Heart right ventricle (tissue), 16 donors: ENCODE data around the gene THSD4. TPM values are rescaled to one million over a fixed set of nuclear protein-coding genes. Genes with fewer than 3 reads are reported as not detected.

Source experiments
- ATAC-seq, 8 donors: fragments of 200-7000 bp; cut with Tn5 transposase; one replicate each; pipeline ENCODE4 v1.9.1; 2020; ENCODE audit warnings: mild to moderate bottlenecking in 8 of 8, moderate library complexity in 8 of 8, moderate number of reproducible peaks in 1 of 8
- DNase-seq, 2 donors: peaks; one replicate each; pipeline ENCODE4 v3.0.0-alpha.2; 2020
- H3K27ac ChIP-seq, 10 donors: fragments of 200-600 bp; sonication (generic) in 2 of 10; one replicate each; pipeline versions ENCODE4 v1.5.0 to v1.8.0; 2020 to 2022; ENCODE audit warnings: mild to moderate bottlenecking in 3 of 10
- H3K27me3 ChIP-seq, 7 donors: fragments of 200-600 bp; one replicate each; pipeline ENCODE4 v1.8.0; 2021 to 2022; ENCODE audit warnings: mild to moderate bottlenecking in 2 of 7
- H3K36me3 ChIP-seq, 9 donors: fragments of 200-600 bp; sonication (generic) in 1 of 9; one replicate each; pipeline versions ENCODE4 v1.5.0 to v1.8.0; 2020 to 2022; ENCODE audit warnings: mild to moderate bottlenecking in 2 of 9
- H3K4me1 ChIP-seq, 9 donors: fragments of 200-600 bp; sonication (generic) in 1 of 9; one replicate each; pipeline versions ENCODE4 v1.5.0 to v1.8.0; 2020 to 2022; ENCODE audit warnings: mild to moderate bottlenecking in 4 of 9
- H3K4me3 ChIP-seq, 10 donors: fragments of 200-600 bp; sonication (generic) in 2 of 10; one replicate each; pipeline versions ENCODE4 v1.5.0 to v1.8.0; 2020 to 2022; ENCODE audit warnings: mild to moderate bottlenecking in 7 of 10, moderate library complexity in 2 of 10
- H3K9me3 ChIP-seq, 11 donors: fragments of 200-600 bp in 10 of 11; sonication (generic) in 2 of 11; one replicate each; pipeline versions ENCODE4 v1.5.0 to v1.8.0; 2013 to 2022; ENCODE audit warnings: mild to moderate bottlenecking in 2 of 11, control low read depth in 1 of 11, moderate library complexity in 1 of 11
- CTCF ChIP-seq, 9 donors: fragments of 200-600 bp; sonication (generic) in 2 of 9; IDR thresholded peaks; one replicate each; pipeline versions ENCODE4 v1.5.0 to v1.8.0; 2021 to 2022; ENCODE audit warnings: antibody characterized with exemption in 9 of 9, mild to moderate bottlenecking in 5 of 9, moderate library complexity in 1 of 9
- WGBS, 2 donors: extraction: QIAGEN DNeasy Blood & Tissue Kit; methylation state at CpG; one replicate each; pipeline ENCODE4 v1.1.7; 2013; ENCODE audit warnings: inconsistent platforms in 1 of 2; 5-methylcytosine and 5-hydroxymethylcytosine counted together
- intact Hi-C, 10 donors: fragments of 100-400 bp; cut with DNase I; formaldehyde crosslinking; loops; one replicate each; pipeline versions ENCODE4 v1.11.1 to v1.14.2; 2022
- polyA plus RNA-seq, 2 donors: library from polyadenylated mRNA; stranded (reverse); fragments of 200-250 nt; gene quantifications; one replicate each; pipeline ENCODE4 v1.2.3, GENCODE V29; 2013
- total RNA-seq, 10 donors: library from RNA; stranded (reverse); fragmentation: NEBNext Ultra II Directional in 3 of 10; extraction: Animal tissue kit (Norgen Biotek cat#: 25700) in 3 of 10; gene quantifications; one replicate each; pipeline versions ENCODE4 v1.2.1 to v1.2.4, GENCODE V29; 2021 to 2023
- donor health status: Arrhythmogenic right ventricular cardiomyopathy.
- donor health status: ischemic (EF 13 %, LVEDD 7.1; RV severe dilation, severe dysfunction).
- donor health status: healthy with polysubstance abuse.
- donor health status: DM: no; HTN: yes; CAD: no.
- donor health status: DM: no; HTN: no; CAD: no.
- donor health status: ischemic (EF 25% LVEDD 6.9; RV normal size, moderate dysfunction).
- donor health status: ischemic (EF 25% LVEDD 5.7; RV mildly dilated, moderate dysfunction).
- donor health status: healthy.
- donor health status: DM: yes; HTN: yes; CAD: no.
- donor health status: Ischemic cardiomyopathy.
- donor health status: ischemic (EF 35%, LVEDD 5.7; RV mildly dilated, moderate dysfunction).
- donor health status: nonischemic (EF 11% LVEDD 7.7; RV severe dilation, severe dysfunction).
- donor health status: DM: yes; HTN: yes; CAD: no.
- donor health status: PGD.
- donor health status: ischemic (EF 29% LVEDD 5.4; RV normal size, mild dysfunction).
- donor health status: nonischemic (EF 23%, LVEDD 6.1; RV moderate dilation, normal function).

The THSD4 gene
- total and polyA plus RNA-seq, 12 donors: 20.8 to 212 (median 139) TPM

- intact Hi-C loops: no loop called here
- DNase-seq: no peak
Observed at GRCh38 chr15:71271327-71271726, 156.1 kb downstream of the THSD4 start.

GRCh38 chr15:71272932-71273331, 157.7 kb downstream of the THSD4 start:
- Histone ChIP-seq H3K9me3 (peaks cover 0 to 6% (median 0%) of the 10 kb centered on the region in 11 donors), H3K4me3 (no peak overlapping the region), H3K27me3 (no peaks in the 10 kb centered on the region), H3K27ac (peak overlapping the region in 2 of 10 donors; percentile 35 to 53), H3K36me3 (no peaks in the 10 kb centered on the region), H3K4me1 (peaks cover 0 to 31% (median 1%) of the 10 kb centered on the region in 9 donors)
- no peak for DNase-seq
- no peak for TF ChIP-seq CTCF (IDR thresholded peaks at IDR 0.05)
- no peak for ATAC-seq
- intact Hi-C loops: loop anchor here in 1 of 10 donors (1.0 kb wide), 1 partner anchor 22 kb away; no protein-coding TSS in a partner anchor
- 54 to 69% methylated on average over 6 of the region's 6 CpGs for WGBS, 2 donors

More at GRCh38 chr15:71271327-71271726, 156.1 kb downstream of the THSD4 start:
- Histone ChIP-seq H3K9me3 (peaks cover 0 to 6% (median 0%) of the 10 kb centered on the region in 11 donors), H3K27ac (no peak overlapping the region), H3K4me3 (no peak overlapping the region), H3K36me3 (peaks cover 0 to under 1% (median 0%) of the 10 kb centered on the region in 9 donors), H3K27me3 (no peaks in the 10 kb centered on the region), H3K4me1 (peaks cover 0 to 26% (median 0%) of the 10 kb centered on the region in 9 donors)
- no peak for ATAC-seq
- no peak for TF ChIP-seq CTCF (IDR thresholded peaks at IDR 0.05)

- Histone ChIP-seq H3K36me3 (no peaks in the 10 kb centered on the region), H3K4me3 (no peak overlapping the region), H3K4me1 (peaks cover 0 to 40% (median 11%) of the 10 kb centered on the region in 9 donors), H3K27me3 (no peaks in the 10 kb centered on the region), H3K27ac (peak overlapping the region in 4 of 10 donors; percentile 14 to 46 (median 28)), H3K9me3 (peaks cover 0 to 6% (median 0%) of the 10 kb centered on the region in 11 donors)
- WGBS, 2 donors: 85 to 92% methylated on average over 3 of the region's 3 CpGs
- intact Hi-C loops: no loop called here
- DNase-seq: no peak
- no peak for TF ChIP-seq CTCF (IDR thresholded peaks at IDR 0.05)
- ATAC-seq: peak in 6 of 8 donors; percentile 13 to 54 (median 39)
Observed at GRCh38 chr15:71273731-71274447, 158.6 kb downstream of the THSD4 start.

- ATAC-seq: no peak
- TF ChIP-seq CTCF (IDR thresholded peaks at IDR 0.05): no peak
- Histone ChIP-seq H3K36me3 (no peaks in the 10 kb centered on the region), H3K4me3 (no peak overlapping the region), H3K4me1 (peaks cover 0 to 45% (median 16%) of the 10 kb centered on the region in 9 donors), H3K9me3 (peaks cover 0 to 6% (median 0%) of the 10 kb centered on the region in 11 donors), H3K27me3 (no peaks in the 10 kb centered on the region), H3K27ac (peak overlapping the region in 2 of 10 donors; percentile 2 to 21)
- 93 to 100% methylated on average over 1 of the region's 1 CpG for WGBS, 2 donors
- no peak for DNase-seq
- intact Hi-C loops: no loop called here
Observed at GRCh38 chr15:71274448-71274798, 159.2 kb downstream of the THSD4 start.
